ENCODE data around the gene SYT5.
"Not testable (repeated sequence)": the region's sequence is repeated elsewhere in the genome, so short reads cannot be mapped to it uniquely, and the experiment has no call there.

The SYT5 gene

GRCh38 chr19:55179606-55180484 is at the start of gene SYT5:
Gene SYT5, minus strand, starts transcription at chr19:55180289. Its CDS starts 1,248 bp downstream, at chr19:55179041.
- no peak for DNase-seq

DNA sequence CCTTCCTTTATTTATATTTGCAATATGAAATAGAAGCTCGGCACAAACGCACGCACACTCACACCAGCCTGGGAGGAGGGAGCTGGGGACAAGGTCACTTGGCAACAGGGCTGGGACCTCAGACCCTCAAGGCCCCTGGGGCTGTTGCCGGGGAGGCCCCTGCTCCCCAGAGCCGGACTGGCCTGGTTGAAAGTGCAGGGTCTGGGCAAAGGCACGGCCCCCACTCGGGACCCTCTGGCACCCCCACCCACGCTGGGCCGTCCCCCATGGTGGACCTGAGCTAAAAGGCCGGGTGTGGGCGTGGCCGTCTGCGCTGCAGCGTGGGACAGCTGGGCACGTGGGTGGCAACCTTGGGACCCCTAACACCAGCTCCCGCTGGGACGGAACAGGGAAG is 49.7 kb upstream of the SYT5 start:
- no peak for DNase-seq

DNA sequence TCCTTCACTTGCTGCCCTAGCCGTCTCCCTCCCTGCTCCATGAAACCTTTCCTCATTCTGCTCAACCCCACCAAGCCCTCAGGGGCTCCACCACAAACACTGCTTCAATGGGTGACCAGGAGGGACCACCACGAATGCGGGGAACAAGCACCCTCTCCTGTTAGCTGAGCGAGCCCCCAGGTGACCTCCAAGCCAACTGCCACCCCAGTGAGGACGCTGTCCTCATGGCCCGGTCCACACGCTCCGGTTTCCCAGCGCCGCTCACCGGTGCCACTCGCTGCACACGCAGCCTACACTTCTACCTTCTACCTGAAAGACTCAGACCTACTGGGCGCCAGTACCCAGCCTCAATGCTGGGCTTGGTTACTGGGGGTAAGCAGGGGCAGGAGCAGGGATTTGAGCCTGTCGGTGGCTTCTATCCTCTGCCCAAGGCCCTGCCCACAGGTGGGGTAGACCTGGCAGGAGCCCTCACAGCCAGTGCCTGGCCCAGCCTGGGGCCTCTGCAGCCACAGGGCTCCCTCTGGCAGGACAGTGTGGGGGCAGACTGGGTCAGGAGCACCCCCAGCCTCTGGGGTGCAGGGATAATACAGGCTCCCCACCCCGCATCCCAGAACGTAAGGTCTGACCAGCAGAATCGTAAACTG is 49.2 kb upstream of the SYT5 start:
- DNase-seq, result no peak

DNA sequence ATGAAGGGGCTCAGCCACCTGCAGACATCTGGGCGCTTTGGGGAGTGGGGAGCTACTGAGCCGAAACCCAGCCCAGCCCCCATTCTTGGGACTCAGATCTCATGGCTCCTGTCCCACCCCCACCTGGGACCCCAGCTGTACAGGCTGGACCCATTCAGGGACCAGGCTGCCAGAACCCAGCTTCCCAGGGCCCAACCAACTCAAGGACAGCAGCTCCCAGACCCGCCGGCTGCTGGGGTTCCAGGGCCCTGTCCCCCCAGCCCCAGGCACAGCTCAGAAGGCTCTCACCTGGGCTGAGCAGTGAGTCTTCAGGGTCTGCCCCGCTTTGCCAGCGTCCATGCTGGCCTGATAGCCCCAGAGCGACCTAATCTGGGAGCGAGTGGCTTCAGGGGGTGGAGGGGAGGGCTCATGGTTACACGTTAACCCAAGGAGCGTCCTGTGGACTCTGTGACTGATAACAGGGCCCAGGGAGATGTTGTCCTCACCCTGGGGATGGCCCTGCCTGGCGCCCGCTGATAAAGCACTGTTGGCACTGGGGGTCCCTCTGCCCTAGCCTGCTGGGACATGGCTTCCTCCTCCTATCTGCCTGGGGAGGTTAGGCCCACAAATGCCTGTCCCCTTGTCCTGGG is 48.4 kb upstream of the SYT5 start, which contains the start of gene TMEM86B:
TSS of gene TMEM86B (minus strand) at position 361 of the 629 bp plus-strand sequence. CDS start at position 339, 22 bp downstream.
- no peak for DNase-seq

- DNase-seq, result no peak
Observed at GRCh38 chr19:55228015-55228391, 47.9 kb upstream of the SYT5 start.

- no peak for DNase-seq
Observed at GRCh38 chr19:55227241-55228014, 47.3 kb upstream of the SYT5 start.

- no peak for DNase-seq
Observed at GRCh38 chr19:55226788-55227187, 46.7 kb upstream of the SYT5 start.

- no peak for DNase-seq
Observed at GRCh38 chr19:55226273-55226672, 46.2 kb upstream of the SYT5 start.

- no peak for DNase-seq
Observed at GRCh38 chr19:55225415-55225958, 45.4 kb upstream of the SYT5 start.

GRCh38 chr19:55224679-55225414 is 44.8 kb upstream of the SYT5 start:
- not testable (repeated sequence) for DNase-seq

DNA sequence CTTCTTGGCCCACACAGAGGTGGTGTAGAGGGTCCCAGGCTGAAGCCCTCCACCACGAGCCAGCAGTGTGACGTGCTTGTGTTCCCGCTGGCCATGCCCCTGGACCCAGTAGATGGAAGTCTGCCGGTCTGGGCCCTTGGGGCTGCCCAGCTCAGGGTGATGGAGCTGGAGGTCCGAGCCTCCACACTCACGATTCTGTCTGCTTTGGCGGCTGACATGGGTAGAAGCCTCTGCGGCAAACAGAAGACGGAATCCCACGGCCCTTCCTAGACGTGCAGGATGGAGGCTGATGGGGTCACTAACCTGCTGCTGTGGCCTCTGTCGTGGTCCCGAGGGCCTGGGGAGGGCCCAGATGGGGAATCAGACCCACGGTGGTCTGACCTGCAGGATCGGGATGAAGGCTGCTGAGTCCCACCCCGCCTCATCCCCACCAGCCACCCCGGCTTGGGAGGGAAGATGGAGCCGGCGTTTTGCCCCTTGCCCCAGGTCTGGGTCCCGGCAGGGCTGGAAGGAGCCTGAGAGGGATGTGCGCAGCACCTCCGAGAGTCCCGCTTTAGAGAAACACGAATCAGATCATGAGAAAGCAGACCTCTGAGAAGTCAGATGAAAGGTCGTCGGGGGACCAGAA is 44.1 kb upstream of the SYT5 start:
- no peak for DNase-seq

GRCh38 chr19:55223291-55224037 is 43.4 kb upstream of the SYT5 start:
- DNase-seq, result no peak

- DNase-seq, result no peak
Observed at GRCh38 chr19:55220525-55220924, 40.4 kb upstream of the SYT5 start.

- peak; percentile 69 for DNase-seq
Observed at GRCh38 chr19:55216461-55217198, 36.5 kb upstream of the SYT5 start.

GRCh38 chr19:55213547-55213946 is 33.5 kb upstream of the SYT5 start:
- no peak for DNase-seq

DNA sequence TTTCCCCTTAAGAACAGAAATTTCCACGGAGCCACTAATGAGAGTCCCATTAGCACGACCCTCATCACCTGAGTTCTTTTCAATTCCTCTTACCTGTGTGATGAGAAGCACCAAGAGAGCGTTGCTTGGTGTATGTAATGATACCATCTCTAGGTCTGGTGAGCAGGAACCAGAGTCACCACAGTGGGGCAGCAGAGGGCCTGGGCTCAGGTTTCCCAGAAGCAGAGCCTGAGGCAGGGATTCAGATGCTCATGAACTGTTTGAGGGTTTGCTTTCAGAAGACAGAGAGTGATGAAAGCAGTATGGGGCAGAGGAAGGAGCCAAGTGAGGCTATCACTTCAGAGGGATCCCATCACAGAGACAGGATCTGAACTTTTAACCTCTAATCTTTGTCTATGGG is 32.4 kb upstream of the SYT5 start:
- DNase-seq, result no peak

DNA sequence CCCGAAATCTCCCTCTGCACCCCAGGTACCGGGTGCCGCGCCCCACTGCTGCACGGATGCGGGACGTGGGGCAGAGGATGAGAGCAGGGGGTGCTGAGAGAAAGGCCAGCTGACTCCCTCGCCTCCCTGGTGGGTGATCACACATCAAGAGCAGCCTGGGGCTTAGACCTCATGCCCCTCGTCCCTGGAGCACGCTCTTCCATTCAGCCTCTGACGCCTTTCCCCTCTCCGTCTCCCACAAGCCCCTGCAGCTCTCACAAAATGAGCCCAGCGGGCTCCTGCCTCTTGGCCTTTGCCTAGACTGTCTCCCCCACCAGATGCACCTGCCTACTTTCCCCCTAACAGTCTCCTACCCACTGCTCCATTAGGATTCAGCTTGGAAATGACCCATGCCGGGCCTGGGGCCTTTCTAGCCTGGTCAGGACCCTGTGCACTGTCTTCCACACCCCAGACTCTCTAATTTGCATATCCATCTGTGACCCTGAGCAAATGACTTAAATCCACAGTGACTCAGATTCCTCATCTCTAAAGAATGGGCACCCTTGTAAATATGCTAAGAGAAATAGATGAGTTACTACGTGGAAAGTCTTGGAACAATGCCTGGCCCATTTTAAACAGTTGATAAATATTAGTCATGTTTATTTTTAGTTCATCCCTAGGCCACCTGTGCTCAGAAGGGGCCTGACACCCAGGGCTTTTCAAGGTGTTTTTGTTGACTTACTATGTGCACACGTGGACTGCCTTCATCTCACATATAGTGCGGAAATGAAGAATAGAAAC is 29.8 kb upstream of the SYT5 start:
- no peak for DNase-seq

GRCh38 chr19:55208880-55209692 is 29.0 kb upstream of the SYT5 start, which contains the start of gene PTPRH:
Gene PTPRH, minus strand, starts transcription at chr19:55209501. Its CDS starts 68 bp downstream, at chr19:55209433.
- DNase-seq, result no peak
